Fibroblast of lung (primary cell): ENCODE results near the gene IL34.

Experiments used
- CTCF ChIP-seq, 2 donors: IDR thresholded peaks in 1 of 2; conservative IDR thresholded peaks in 1 of 2; 1 replicate in 1 of 2; 2 replicates in 1 of 2; pipeline ENCODE4 v1.5.1; 2011 to 2012; ENCODE audit warnings: low read length in 2 of 2, control low read depth in 1 of 2, inconsistent platforms in 1 of 2, low read depth in 1 of 2, mild to moderate bottlenecking in 1 of 2
- EZH2 ChIP-seq: IDR thresholded peaks from 2 replicates; pipeline ENCODE4 v1.5.1; 2012; ENCODE audit warnings: low read length, control low read depth, mild to moderate bottlenecking; ENCODE audit errors: missing control alignments

- no peak for TF ChIP-seq CTCF (conservative IDR thresholded peaks at IDR 0.05 in 1 of 2, IDR thresholded peaks at IDR 0.05 in 1 of 2; ENCODE audit: low read depth in 1 of 2, low read length in 2 of 2)
- TF ChIP-seq EZH2 = no peak
Measured at GRCh38 chr16:70670175-70670574, 23.8 kb downstream of the IL34 start.
